Hematopoietic multipotent progenitor cell treated with erythropoietin and hydrocortisone succinate and interleukin-3 and kit ligand, for 8 days (in vitro differentiated cells): ENCODE measurements around the gene HAS3.

Experiments used
- DNase-seq: peaks from one replicate; pipeline ENCODE4 v3.0.0-alpha.2; 2015

Gene HAS3

GRCh38 chr16:69157196-69157595, 51.7 kb downstream of the HAS3 start:
- DNase-seq, result no peak

GRCh38 chr16:69160192-69160591, 54.7 kb downstream of the HAS3 start:
- no peak for DNase-seq

GRCh38 chr16:69165584-69165983, 60.1 kb downstream of the HAS3 start:
- DNase-seq, result no peak

- DNase-seq, result no peak
Observed at GRCh38 chr16:69166221-69166833, 60.9 kb downstream of the HAS3 start.

DNA sequence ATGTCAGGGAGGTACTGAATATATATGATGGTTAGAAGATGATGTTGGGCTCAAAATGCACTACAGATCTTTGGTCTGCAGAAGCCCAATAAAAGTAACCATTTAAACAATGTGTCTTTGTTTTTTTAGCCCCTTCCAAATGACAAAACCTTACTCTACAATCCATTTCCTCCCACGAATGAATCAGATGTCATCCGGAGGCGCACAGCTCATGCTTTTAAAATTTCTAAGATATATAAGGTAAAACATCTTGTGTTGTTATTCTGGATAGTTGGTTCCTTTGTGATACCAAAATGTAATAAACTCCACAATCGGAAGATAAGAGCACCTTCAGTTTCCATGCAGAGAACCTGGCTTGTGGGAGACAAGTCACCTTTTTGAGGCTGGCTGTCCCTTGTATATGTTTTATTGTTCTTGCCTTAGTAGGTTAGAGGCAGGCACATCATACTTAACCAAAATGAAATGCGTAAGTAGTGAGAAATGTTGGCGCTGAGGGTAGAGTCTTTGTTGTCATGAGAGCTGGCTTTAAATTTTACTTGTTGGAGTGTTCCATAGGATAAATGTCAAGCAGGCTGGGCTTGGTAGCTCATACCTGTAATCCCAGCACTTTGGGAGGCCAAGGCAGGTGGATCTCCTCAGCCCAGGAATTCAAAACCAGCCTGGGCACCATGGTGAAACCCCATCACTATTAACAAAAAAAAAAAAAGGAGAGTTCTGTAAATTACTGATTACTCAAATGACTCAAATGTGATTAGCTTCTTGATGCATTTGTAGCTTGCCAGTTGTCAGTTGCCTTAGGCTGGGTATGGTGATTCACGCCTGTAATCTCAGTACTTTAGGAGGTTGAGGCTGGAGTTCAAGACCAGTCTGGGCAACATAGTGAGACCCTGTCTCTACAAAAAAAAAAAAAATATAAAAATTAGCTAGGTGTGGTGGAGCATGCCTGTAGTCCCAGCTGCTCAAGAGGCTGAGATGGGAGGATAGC, 61.8 kb downstream of the HAS3 start:
- no peak for DNase-seq
